Inflammatory macrophage (primary cell): ENCODE results near the gene C17orf75.
"Not testable (repeated sequence)": the region's sequence is repeated elsewhere in the genome, so short reads cannot be mapped to it uniquely, and the experiment has no call there.

Experiments
- DNase-seq, 2 donors: peaks; one replicate each; pipeline ENCODE4 v3.0.0-alpha.2; 2020 to 2022

The C17orf75 gene

GRCh38 chr17:32345951-32346600 lies 4.1 kb upstream of the C17orf75 start:
- DNase-seq = no peak

GRCh38 chr17:32342603-32343325 lies 791 bp upstream of the C17orf75 start:
- no peak for DNase-seq

DNA sequence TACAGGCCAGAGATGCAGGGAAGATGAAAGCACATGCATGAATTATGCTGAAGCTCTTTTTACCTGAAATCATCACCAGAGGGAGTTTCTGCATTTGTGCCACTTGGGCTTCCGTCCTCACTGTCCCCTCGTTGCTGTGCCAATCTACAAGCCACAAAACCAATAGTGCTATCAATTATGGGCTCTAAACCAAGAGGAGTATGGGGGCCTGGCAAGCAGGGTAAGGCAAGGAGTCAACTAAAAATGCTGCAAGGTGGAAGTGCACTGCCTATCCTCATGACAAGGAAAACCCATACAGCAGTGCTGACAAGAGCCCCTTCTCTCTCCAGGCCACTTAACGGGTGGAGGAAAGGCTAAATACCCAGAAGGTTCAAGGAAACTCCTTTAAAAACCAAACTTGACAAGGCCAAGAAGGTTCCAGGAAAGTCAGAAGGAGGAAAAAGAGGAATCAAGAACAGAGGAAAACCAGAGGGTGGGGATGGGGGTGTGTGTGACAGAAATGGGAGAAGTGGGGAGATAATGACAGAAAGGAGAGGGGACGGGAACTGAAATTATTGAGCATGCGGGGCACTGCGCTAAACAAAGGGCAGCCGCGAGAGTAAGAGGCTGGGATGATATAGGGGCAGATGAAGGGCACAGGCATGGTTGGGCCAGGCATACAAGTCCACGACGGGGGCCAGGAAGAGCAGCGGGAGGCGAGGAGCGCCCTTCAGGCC lies 674 bp downstream of the C17orf75 start:
- DNase-seq = peak in 1 of 2 donors; percentile 20

GRCh38 chr17:32335687-32336086 lies 6.3 kb downstream of the C17orf75 start:
- DNase-seq = no peak

- no peak for DNase-seq
These were observed 6.9 kb downstream of the C17orf75 start for GRCh38 chr17:32335046-32335445.

- DNase-seq = no peak
These were observed 8.8 kb downstream of the C17orf75 start for GRCh38 chr17:32333187-32333586.

- DNase-seq = peak; percentile 71 to 95
These were observed 10.5 kb downstream of the C17orf75 start for GRCh38 chr17:32331243-32332040.

DNA sequence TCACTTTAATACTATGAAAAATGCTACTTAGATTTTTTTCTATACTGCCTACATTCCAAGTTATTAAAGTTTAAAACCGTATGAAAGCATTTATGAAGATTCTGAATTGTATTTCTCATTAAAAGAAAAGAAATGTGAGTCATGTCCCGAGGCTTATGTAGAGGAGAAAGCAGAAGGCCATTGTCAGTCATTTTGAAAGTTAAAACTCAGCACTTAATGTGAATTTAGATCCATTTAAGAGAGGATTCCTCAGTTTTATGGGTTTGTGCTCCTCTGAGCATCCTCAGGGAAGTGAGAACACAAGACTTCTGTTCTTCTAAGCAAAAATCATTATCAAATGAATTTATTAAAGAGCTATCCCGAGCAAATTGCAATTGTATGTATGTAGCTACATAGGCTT lies 11.8 kb downstream of the C17orf75 start:
- peak; percentile 17 to 39 for DNase-seq

DNA sequence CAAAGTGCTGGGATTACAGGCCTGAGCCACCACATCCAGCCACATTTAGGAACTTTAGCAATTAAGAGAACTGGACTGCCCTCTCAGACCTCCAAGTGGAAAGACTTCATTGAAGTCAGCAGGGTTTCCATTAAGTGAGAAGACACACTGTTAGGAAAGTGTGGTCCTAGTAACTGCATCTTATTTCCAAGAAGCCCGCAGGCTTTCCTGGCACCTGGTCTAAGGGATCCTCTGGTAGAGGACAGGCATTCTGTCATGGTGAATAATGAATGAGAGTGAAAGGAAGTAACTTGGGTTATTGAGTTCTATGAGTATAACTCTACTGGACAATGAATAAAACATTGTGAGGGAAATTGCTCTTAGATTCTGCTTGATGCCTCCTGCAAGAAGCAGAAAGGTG lies 14.1 kb downstream of the C17orf75 start:
- DNase-seq = no peak

DNA sequence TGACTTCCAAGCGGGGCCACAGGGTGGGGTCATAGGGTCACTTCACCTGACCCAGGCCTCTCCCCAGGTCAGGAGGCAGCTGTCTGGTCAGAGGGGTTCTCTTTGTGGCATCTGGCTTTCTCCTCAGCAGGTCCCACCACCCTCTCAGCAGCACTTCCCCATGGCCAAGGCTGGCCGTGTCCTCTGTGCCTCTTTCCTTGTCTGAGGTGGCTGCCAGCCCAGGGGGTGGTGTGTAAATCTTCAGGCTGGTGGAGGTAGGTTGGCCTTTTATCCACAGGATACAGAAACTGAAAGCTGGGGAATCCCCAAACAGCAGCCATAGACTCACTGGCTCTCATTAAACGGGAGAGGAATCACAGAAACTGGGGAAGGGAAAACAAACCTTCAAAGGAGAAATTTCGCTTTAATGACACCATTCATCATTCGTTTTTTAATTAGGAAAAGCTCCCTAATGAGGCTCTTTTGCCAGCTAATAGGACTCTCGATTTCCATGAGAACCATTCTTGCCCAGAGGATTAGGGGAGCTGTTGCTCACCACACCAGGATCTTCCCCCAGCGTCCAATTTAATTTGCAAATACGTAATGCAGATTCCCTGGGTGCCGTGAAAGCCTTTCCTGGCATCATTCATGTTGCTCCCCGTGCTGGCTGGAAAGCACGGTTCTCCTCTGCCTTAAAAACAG lies 18.0 kb downstream of the C17orf75 start:
- peak in 1 of 2 donors; percentile 24 for DNase-seq

DNA sequence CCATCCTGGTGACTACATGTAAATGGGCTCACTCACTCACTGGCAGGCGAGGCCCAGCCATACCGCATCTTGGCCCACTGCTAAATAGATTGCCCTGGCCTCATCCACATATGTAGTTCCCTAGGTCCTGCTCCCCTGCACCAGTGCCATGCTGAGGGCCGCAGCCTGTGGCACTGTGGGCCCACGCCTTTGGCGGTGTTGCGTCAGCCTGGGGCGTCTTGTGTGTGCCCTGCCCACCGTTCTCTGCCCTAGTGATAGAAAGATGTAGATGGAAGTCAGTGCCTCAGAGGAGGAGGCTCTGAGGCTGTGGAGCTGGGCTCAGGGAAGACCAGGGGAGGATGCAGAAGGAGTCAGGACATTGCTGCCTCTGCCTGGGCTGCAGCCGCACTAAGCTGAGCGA lies 18.9 kb downstream of the C17orf75 start:
- DNase-seq = peak; percentile 39 to 63

GRCh38 chr17:32320847-32321246 lies 21.1 kb downstream of the C17orf75 start:
- no peak for DNase-seq

- DNase-seq = not testable (repeated sequence)
These were observed 21.9 kb downstream of the C17orf75 start for GRCh38 chr17:32320080-32320479.

GRCh38 chr17:32319548-32319905 lies 22.4 kb downstream of the C17orf75 start:
- DNase-seq = peak; percentile 85 to 89

- no peak for DNase-seq
These were observed 23.9 kb downstream of the C17orf75 start for GRCh38 chr17:32318071-32318470.

DNA sequence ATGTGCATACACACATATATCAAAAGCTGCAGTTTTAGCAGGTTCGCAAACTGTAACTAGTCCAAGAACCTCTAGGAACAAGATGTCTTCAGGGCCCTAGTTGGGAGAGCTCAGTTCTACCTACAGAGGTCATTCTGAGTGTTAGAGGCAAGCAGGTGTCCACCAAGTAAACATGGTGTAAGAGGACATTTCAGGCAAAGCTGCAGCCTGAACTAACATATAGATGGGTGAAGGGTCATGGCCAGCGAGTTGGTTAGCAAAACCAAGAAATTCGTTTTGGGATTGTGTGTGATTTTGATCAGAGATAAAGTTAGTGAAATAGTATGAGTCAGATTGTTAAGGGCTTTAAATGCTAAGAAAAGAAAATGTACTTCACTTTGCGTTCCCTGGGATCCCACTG lies 24.6 kb downstream of the C17orf75 start:
- DNase-seq = no peak

GRCh38 chr17:32316653-32317052 lies 25.3 kb downstream of the C17orf75 start:
- DNase-seq = not testable (repeated sequence)

- DNase-seq = no peak
These were observed 26.8 kb downstream of the C17orf75 start for GRCh38 chr17:32315171-32315570.

DNA sequence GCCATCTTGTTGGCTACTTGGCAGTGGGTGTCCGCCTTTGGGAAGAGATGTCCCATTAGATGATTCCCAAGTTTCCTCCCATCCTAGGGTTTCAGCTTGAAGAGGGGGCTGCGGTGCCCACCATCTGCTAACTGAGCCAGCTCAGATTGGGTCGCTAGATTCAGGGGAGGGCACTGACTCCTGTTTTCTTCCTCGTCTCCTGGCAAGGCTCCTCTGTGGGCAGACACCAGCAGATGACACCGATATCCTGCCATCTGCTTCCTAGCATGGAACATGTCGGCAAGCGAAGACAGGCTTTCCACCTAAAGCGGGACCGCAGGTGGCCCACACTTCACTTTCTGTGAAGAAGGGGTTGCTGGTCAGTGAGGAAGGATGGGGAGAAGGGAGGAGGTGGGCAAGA lies 27.3 kb downstream of the C17orf75 start:
- no peak for DNase-seq

DNA sequence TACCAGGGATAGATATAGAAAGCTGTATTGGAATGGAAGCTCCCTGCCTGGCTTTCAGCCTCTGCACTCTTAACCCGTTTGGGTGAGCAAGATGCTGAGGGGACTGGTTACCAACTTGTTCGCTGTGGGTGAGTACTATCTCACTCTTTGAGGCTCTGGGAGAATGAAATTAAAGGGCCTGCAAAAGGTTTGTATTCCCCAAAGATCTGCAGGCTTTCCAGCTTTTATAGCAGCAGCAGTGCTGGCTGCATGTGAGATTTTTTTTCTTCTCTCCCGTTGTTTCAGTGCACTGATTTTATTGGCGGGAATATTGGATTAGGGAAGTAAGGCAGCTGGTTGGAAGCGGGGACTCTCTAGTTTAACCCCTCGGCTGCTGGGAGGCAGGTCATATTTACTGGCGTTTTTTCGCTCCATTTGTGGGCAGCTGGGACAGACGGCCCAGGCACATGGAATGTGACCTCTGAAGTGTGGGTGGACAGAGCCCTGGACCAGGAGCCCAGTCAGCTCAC lies 30.9 kb downstream of the C17orf75 start:
- no peak for DNase-seq

DNA sequence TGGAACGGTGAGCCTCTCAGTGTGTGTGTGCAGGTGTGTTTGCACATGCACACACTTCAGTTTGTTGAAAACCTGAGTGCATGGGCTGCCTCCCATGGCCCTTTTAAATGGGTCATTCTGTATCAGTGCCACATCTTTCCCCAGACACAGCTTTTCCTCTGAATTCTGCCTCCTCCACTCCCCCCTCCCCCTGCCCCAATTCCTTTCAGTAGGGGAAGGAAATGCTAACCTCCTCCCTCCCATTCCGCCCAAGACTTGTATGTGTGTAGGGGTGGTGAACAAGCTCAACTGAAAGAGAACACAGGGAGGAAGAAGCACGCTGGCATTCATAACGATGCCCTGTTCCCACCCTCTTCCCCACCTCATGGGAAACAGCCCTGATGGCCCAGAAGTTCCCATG lies 34.3 kb downstream of the C17orf75 start:
- no peak for DNase-seq

DNA sequence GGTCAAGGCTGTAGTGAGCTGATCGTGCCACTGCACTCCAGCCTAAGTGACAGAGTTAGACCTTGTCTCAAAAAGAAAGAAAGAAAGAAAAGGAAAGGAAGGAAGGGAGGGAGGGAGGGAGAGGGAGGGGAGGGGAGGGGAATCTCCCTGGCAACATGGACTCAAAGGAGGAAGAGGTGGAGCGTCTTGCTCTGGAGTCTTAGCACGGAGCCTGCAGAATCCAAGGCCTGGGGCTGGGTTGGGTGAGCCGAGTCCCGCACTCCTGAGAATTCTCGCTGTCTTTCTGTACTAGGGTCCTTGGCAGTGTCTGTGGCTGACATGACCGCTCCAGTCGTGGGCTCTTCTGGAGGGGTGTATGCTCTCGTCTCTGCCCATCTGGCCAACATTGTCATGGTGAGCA lies 36.9 kb downstream of the C17orf75 start:
- DNase-seq = no peak
